GM23338 (cell line): ENCODE results near the gene SEC14L6. TPM values are rescaled to one million over a fixed set of nuclear protein-coding genes. Genes with fewer than 3 reads are reported as not detected.

Experiments used
- ATAC-seq: fragments of 200-7000 bp; cut with Tn5 transposase; 3 replicates; pipeline ENCODE4 v1.9.1; 2020
- DNase-seq: peaks from one replicate; pipeline ENCODE4 v3.0.0-alpha.2; 2015; ENCODE audit warnings: low spot score
- H2AFZ ChIP-seq: fragments of 200-600 bp; sonication (generic); 2 replicates; pipeline ENCODE4 v1.8.0; 2016; ENCODE audit warnings: antibody characterized with exemption, mild to moderate bottlenecking, moderate library complexity
- H3F3A ChIP-seq: fragments of 200-600 bp; sonication (generic); replicated peaks from 2 replicates; pipeline ENCODE4 v1.8.0; 2017; ENCODE audit warnings: antibody characterized with exemption, mixed run types, low read depth
- H3K27ac ChIP-seq: fragments of 200-600 bp; sonication (generic); 2 replicates; pipeline ENCODE4 v1.6.1; 2016; ENCODE audit warnings: low read depth
- H3K27me3 ChIP-seq: fragments of 200-600 bp; sonication (generic); 2 replicates; pipeline ENCODE4 v1.8.0; 2016; ENCODE audit warnings: mild to moderate bottlenecking, mixed run types, moderate library complexity; ENCODE audit not compliant: insufficient read depth
- H3K36me3 ChIP-seq: fragments of 200-600 bp; sonication (generic); 2 replicates; pipeline ENCODE4 v1.8.0; 2016; ENCODE audit warnings: mild to moderate bottlenecking; ENCODE audit not compliant: insufficient read depth
- H3K4me1 ChIP-seq: fragments of 200-600 bp; sonication (generic); 2 replicates; pipeline ENCODE4 v1.8.0; 2016; ENCODE audit warnings: mild to moderate bottlenecking, moderate library complexity; ENCODE audit not compliant: insufficient read depth
- H3K4me2 ChIP-seq: fragments of 200-600 bp; sonication (generic); 2 replicates; pipeline ENCODE4 v1.7.1; 2017; ENCODE audit warnings: mixed run types
- H3K4me3 ChIP-seq: fragments of 200-600 bp; sonication (generic); 2 replicates; pipeline ENCODE4 v1.6.1; 2016; ENCODE audit warnings: mixed run types
- H3K79me2 ChIP-seq: fragments of 200-600 bp; sonication (generic); replicated peaks from 2 replicates; pipeline ENCODE4 v1.8.0; 2017; ENCODE audit warnings: mild to moderate bottlenecking; ENCODE audit not compliant: insufficient read depth
- H3K9me2 ChIP-seq: fragments of 200-600 bp; sonication (generic); 2 replicates; pipeline ENCODE4 v1.8.0; 2017; ENCODE audit not compliant: insufficient read depth
- H4K20me1 ChIP-seq: fragments of 200-600 bp; sonication (generic); replicated peaks from 2 replicates; pipeline ENCODE4 v1.8.0; 2017; ENCODE audit warnings: mild to moderate bottlenecking; ENCODE audit not compliant: insufficient read depth
- H3K27ac Mint-ChIP-seq: 2 replicates; pipeline ENCODE4 v1.8.0; 2020; ENCODE audit warnings: inconsistent platforms, mild to moderate bottlenecking, moderate library complexity, mixed read lengths
- H3K27me3 Mint-ChIP-seq: 3 replicates; pipeline ENCODE4 v1.8.0; 2022; ENCODE audit warnings: low read depth, mild to moderate bottlenecking, moderate library complexity, mixed read lengths, inconsistent platforms; ENCODE audit not compliant: insufficient read depth, poor library complexity
- H3K36me3 Mint-ChIP-seq: 3 replicates; pipeline ENCODE4 v1.8.0; 2021; ENCODE audit warnings: low read depth, mild to moderate bottlenecking, inconsistent platforms, moderate library complexity, mixed read lengths
- H3K4me1 Mint-ChIP-seq: 3 replicates; pipeline ENCODE4 v1.8.0; 2020; ENCODE audit warnings: mild to moderate bottlenecking, inconsistent platforms, mixed read lengths
- H3K4me3 Mint-ChIP-seq: 3 replicates; pipeline ENCODE4 v1.8.0; 2021; ENCODE audit warnings: moderate library complexity, mild to moderate bottlenecking, inconsistent platforms, mixed read lengths
- H3K9me3 Mint-ChIP-seq: 3 replicates; pipeline ENCODE4 v1.8.0; 2020; ENCODE audit warnings: moderate library complexity, mild to moderate bottlenecking, inconsistent platforms, mixed read lengths
- CREB1 ChIP-seq: fragments of 250-450 bp; sonication (Bioruptor Pico); IDR thresholded peaks from 2 replicates; pipeline ENCODE4 v1.5.0; 2020; ENCODE audit warnings: low read depth, mild to moderate bottlenecking, moderate library complexity
- CTCF ChIP-seq, 2 experiments: fragments of 200-600 bp in 1 of 2; sonication (generic) in 1 of 2; conservative IDR thresholded peaks; 2 replicates each; pipeline versions ENCODE4 v1.5.1 to v1.6.1; 2016 to 2017; ENCODE audit warnings: antibody characterized with exemption in 2 of 2, low read depth in 2 of 2, mild to moderate bottlenecking in 2 of 2, moderate library complexity in 1 of 2
- ETS1 ChIP-seq: IDR thresholded peaks from 2 replicates; pipeline ENCODE4 v1.6.1; 2016; ENCODE audit warnings: antibody characterized with exemption
- EZH2 ChIP-seq: fragments of 200-600 bp; sonication (generic); IDR thresholded peaks from one replicate; pipeline ENCODE4 v1.8.0; 2017; ENCODE audit warnings: antibody characterized with exemption, mild to moderate bottlenecking, low read depth; ENCODE audit not compliant: unreplicated experiment
- EZH2phosphoT487 ChIP-seq: fragments of 200-600 bp; sonication (generic); IDR thresholded peaks from one replicate; pipeline ENCODE4 v1.8.1; 2018; ENCODE audit warnings: antibody characterized with exemption; ENCODE audit not compliant: unreplicated experiment
- JUNB ChIP-seq: IDR thresholded peaks from one replicate; pipeline ENCODE4 v1.6.1; 2016; ENCODE audit warnings: antibody characterized with exemption; ENCODE audit not compliant: unreplicated experiment
- NANOG ChIP-seq: IDR thresholded peaks from 2 replicates; pipeline ENCODE4 v1.6.1; 2016; ENCODE audit warnings: antibody characterized with exemption, borderline replicate concordance
- POLR2AphosphoS5 ChIP-seq: IDR thresholded peaks from 2 replicates; pipeline ENCODE4 v1.6.1; 2016; ENCODE audit warnings: antibody characterized with exemption, low read depth
- REST ChIP-seq: IDR thresholded peaks from one replicate; pipeline ENCODE4 v1.6.1; 2018; ENCODE audit warnings: antibody characterized with exemption; ENCODE audit not compliant: unreplicated experiment
- STAT1 ChIP-seq: IDR thresholded peaks from one replicate; pipeline ENCODE4 v1.6.1; 2016; ENCODE audit warnings: antibody characterized with exemption; ENCODE audit not compliant: unreplicated experiment
- ZNF114 ChIP-seq: fragments of 250-450 bp; sonication (Bioruptor Pico); IDR thresholded peaks from 2 replicates; pipeline ENCODE4 v1.5.0; 2020; ENCODE audit warnings: mild to moderate bottlenecking, moderate library complexity
- ZNF331 ChIP-seq: fragments of 250-450 bp; sonication (Bioruptor Pico); IDR thresholded peaks from 2 replicates; pipeline ENCODE4 v1.5.0; 2020; ENCODE audit warnings: low read depth, mild to moderate bottlenecking, moderate library complexity
- ZNF462 ChIP-seq: fragments of 250-450 bp; sonication (Bioruptor Pico); IDR thresholded peaks from 2 replicates; pipeline ENCODE4 v1.5.0; 2020; ENCODE audit warnings: mild to moderate bottlenecking, moderate library complexity
- polyA plus RNA-seq: library from polyadenylated mRNA; unstranded; fragments of >200 nt; fragmentation: Nextera tagmentation; extraction: Ambion mirVana; gene quantifications from 2 replicates; pipeline ENCODE4 v1.2.1, GENCODE V29; 2016
- total RNA-seq: library from RNA; depleted of rRNA; stranded (reverse); fragments of >200 nt; shearing (Covaris generic); gene quantifications from 2 replicates; pipeline ENCODE4 v1.2.3, GENCODE V29; 2014

Gene SEC14L6
- total and polyA plus RNA-seq, 2 experiments from 2014 or later: 0.84 to 2.1 TPM

GRCh38 chr22:30511911-30512310, 34.6 kb downstream of the SEC14L6 start:
- H3K27ac Mint-ChIP-seq: no peak overlapping the region
- H3K9me3 Mint-ChIP-seq: peaks cover 6% of the 10 kb centered on the region; the same call in 2 of the 3 replicates
- Histone ChIP-seq H3K27ac (no peak overlapping the region), H3K4me3 (no peak overlapping the region), H2AFZ (no peak overlapping the region), H3K27me3 (no peaks in the 10 kb centered on the region), H4K20me1 (no peaks in the 10 kb centered on the region), H3K4me1 (no peaks in the 10 kb centered on the region), H3K36me3 (no peaks in the 10 kb centered on the region), H3K79me2 (no peaks in the 10 kb centered on the region), H3K9me2 (no peaks in the 10 kb centered on the region), H3F3A (no peaks in the 10 kb centered on the region), H3K4me2 (no peak overlapping the region)
- H3K4me1 Mint-ChIP-seq: no peaks in the 10 kb centered on the region
- no peak for DNase-seq
- peaks cover 2% of the 10 kb centered on the region for H3K27me3 Mint-ChIP-seq
- no peak for ATAC-seq
- TF ChIP-seq NANOG: no peak
- no peak for TF ChIP-seq CREB1 (CRISPR knock-in tag)
- TF ChIP-seq EZH2phosphoT487: no peak
- TF ChIP-seq EZH2: no peak
- no peak for TF ChIP-seq ETS1
- no peak for TF ChIP-seq POLR2AphosphoS5
- TF ChIP-seq ZNF462 (CRISPR knock-in tag): no peak
- no peak for TF ChIP-seq CTCF (conservative IDR thresholded peaks at IDR 0.05; ENCODE audit: low read depth in 2 of 2)
- TF ChIP-seq STAT1: no peak
- TF ChIP-seq JUNB: no peak
- no peak for TF ChIP-seq ZNF114 (CRISPR knock-in tag)
- TF ChIP-seq ZNF331 (CRISPR knock-in tag): no peak
- TF ChIP-seq REST: no peak
- H3K4me3 Mint-ChIP-seq: no peak overlapping the region
- no peaks in the 10 kb centered on the region for H3K36me3 Mint-ChIP-seq
